Right lobe of liver (tissue), 4 donors: ENCODE data around the gene OCIAD2.
"Not testable (repeated sequence)": the region's sequence is repeated elsewhere in the genome, so short reads cannot be mapped to it uniquely, and the experiment has no call there.

Experiments
- POLR2A ChIP-seq: fragments of 450-650 bp; IDR thresholded peaks from one replicate; pipeline ENCODE4 v1.6.1; 2017; ENCODE audit warnings: antibody characterized with exemption, mild to moderate bottlenecking
- TF ChIP-seq, protein P1 (sequence below), 4 donors: fragments of 200-600 bp in 3 of 4; fragments of 450-650 bp in 1 of 4; IDR thresholded peaks; one replicate each; pipeline versions ENCODE4 v1.5.1 to v1.8.0; 2016 to 2022; ENCODE audit warnings: antibody characterized with exemption in 4 of 4, mild to moderate bottlenecking in 2 of 4
- donor health status: DM: no; HTN: no; CAD: no.
- donor health status: DM: no; HTN: no; CAD: no.
- donor health status: DM: no; HTN: yes; CAD: no.

DNA sequence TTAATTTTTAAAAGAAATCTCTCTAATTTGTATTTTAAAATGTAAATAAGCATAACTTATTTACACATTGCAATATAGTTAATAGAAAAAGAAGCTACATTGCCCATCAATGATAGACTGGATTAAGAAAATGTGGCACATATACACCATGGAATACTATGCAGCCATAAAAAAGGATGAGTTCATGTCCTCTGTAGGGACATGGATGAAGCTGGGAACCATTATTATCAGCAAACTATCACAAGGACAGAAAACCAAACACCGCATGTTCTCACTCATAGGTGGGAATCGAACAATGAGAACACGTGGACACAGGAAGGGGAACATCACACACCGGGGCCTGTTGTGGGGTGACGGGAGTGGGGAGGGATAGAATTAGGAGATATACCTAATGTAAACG, 57.8 kb downstream of the OCIAD2 start:
- TF ChIP-seq, protein P1, sequence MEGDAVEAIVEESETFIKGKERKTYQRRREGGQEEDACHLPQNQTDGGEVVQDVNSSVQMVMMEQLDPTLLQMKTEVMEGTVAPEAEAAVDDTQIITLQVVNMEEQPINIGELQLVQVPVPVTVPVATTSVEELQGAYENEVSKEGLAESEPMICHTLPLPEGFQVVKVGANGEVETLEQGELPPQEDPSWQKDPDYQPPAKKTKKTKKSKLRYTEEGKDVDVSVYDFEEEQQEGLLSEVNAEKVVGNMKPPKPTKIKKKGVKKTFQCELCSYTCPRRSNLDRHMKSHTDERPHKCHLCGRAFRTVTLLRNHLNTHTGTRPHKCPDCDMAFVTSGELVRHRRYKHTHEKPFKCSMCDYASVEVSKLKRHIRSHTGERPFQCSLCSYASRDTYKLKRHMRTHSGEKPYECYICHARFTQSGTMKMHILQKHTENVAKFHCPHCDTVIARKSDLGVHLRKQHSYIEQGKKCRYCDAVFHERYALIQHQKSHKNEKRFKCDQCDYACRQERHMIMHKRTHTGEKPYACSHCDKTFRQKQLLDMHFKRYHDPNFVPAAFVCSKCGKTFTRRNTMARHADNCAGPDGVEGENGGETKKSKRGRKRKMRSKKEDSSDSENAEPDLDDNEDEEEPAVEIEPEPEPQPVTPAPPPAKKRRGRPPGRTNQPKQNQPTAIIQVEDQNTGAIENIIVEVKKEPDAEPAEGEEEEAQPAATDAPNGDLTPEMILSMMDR (IDR thresholded peaks at IDR 0.05) = not testable (repeated sequence)
- not testable (repeated sequence) for TF ChIP-seq POLR2A
